SK-N-SH treated with all-trans-retinoic acid at 6 μM for 48 hours (cell line): ENCODE results near the gene APOH.
"Not testable (repeated sequence)": the region's sequence is repeated elsewhere in the genome, so short reads cannot be mapped to it uniquely, and the experiment has no call there.

Experiments used
- ARNTL ChIP-seq: fragments of 450-650 bp; formaldehyde crosslinking; IDR thresholded peaks from 2 replicates; pipeline ENCODE4 v1.5.0; 2020; ENCODE audit warnings: low read depth, mild to moderate bottlenecking, moderate library complexity, borderline replicate concordance
- BACH2 ChIP-seq: fragments of 250-450 bp; sonication (Bioruptor Pico); IDR thresholded peaks from 2 replicates; pipeline ENCODE4 v1.9.0; 2021; ENCODE audit warnings: mild to moderate bottlenecking, borderline replicate concordance
- CREB5 ChIP-seq: fragments of 250-450 bp; sonication (Bioruptor Pico); IDR thresholded peaks from 2 replicates; pipeline ENCODE4 v1.5.1; 2020; ENCODE audit warnings: low read depth, mild to moderate bottlenecking, moderate library complexity
- CSRNP3 ChIP-seq: fragments of 250-450 bp; sonication (Bioruptor Pico); IDR thresholded peaks from 2 replicates; pipeline ENCODE4 v1.5.1; 2021; ENCODE audit warnings: mild to moderate bottlenecking, moderate library complexity
- ESRRG ChIP-seq: fragments of 250-450 bp; sonication (Bioruptor Pico); IDR thresholded peaks from 2 replicates; pipeline ENCODE4 v1.6.1; 2021; ENCODE audit warnings: mild to moderate bottlenecking
- PATZ1 ChIP-seq: fragments of 250-450 bp; sonication (Bioruptor Pico); IDR thresholded peaks from 2 replicates; pipeline ENCODE4 v1.8.0; 2020; ENCODE audit warnings: mild to moderate bottlenecking, moderate library complexity, borderline replicate concordance
- RARB ChIP-seq: fragments of 250-450 bp; sonication (Bioruptor Pico); IDR thresholded peaks from 2 replicates; pipeline ENCODE4 v1.8.0; 2021; ENCODE audit warnings: mild to moderate bottlenecking, moderate library complexity
- TSHZ2 ChIP-seq: fragments of 250-450 bp; sonication (Bioruptor Pico); IDR thresholded peaks from 2 replicates; pipeline ENCODE4 v1.5.0; 2020; ENCODE audit warnings: mild to moderate bottlenecking, moderate library complexity
- ZFP3 ChIP-seq: fragments of 250-450 bp; sonication (Bioruptor Pico); IDR thresholded peaks from 2 replicates; pipeline ENCODE4 v1.5.0; 2020; ENCODE audit warnings: mild to moderate bottlenecking, moderate library complexity
- ZFP30 ChIP-seq: fragments of 450-650 bp; formaldehyde crosslinking; IDR thresholded peaks from 2 replicates; pipeline ENCODE4 v1.5.0; 2022; ENCODE audit warnings: mild to moderate bottlenecking, moderate library complexity
- ZNF565 ChIP-seq: fragments of 450-650 bp; formaldehyde crosslinking; conservative IDR thresholded peaks from 2 replicates; pipeline ENCODE4 v1.5.0; 2020; ENCODE audit warnings: low read depth, mild to moderate bottlenecking, moderate library complexity
- ZNF70 ChIP-seq: fragments of 450-650 bp; formaldehyde crosslinking; IDR thresholded peaks from 2 replicates; pipeline ENCODE4 v1.5.0; 2020; ENCODE audit warnings: mild to moderate bottlenecking, moderate library complexity

GRCh38 chr17:66253458-66253857, 24.2 kb upstream of the APOH start:
- TF ChIP-seq ZNF70; ZFP3 (CRISPR knock-in tag); BACH2; ZNF565 (CRISPR knock-in tag); CSRNP3 (CRISPR knock-in tag); CREB5 (CRISPR knock-in tag); TSHZ2 (CRISPR knock-in tag); RARB (CRISPR knock-in tag); PATZ1 (CRISPR knock-in tag); ESRRG (CRISPR knock-in tag); ZFP30 (CRISPR knock-in tag); ARNTL (CRISPR knock-in tag): not testable (repeated sequence)
